ENCODE results near the gene OASL.
"Not testable (repeated sequence)": the region's sequence is repeated elsewhere in the genome, so short reads cannot be mapped to it uniquely, and the experiment has no call there.

The OASL gene

DNA sequence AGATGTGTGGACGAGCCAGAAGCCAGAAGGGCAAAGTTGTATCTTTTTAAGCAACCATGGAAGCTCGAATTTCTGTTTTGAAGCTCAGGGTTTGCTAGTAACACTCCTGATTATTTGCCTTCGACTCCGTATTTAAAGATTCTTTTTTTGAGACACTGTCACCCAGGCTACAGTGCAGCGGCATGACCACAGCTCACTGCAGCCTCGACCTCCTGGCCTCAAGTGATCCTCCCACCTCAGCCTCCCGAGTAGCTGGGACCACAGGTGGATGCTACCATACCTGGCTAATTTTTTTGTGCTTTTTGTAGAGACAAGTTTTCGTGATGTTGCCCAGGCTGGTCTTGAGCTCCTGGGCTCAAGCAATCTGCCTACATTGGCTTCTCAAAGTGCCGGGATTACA lies 18.7 kb upstream of the OASL start:
- DNase-seq, result no peak

DNA sequence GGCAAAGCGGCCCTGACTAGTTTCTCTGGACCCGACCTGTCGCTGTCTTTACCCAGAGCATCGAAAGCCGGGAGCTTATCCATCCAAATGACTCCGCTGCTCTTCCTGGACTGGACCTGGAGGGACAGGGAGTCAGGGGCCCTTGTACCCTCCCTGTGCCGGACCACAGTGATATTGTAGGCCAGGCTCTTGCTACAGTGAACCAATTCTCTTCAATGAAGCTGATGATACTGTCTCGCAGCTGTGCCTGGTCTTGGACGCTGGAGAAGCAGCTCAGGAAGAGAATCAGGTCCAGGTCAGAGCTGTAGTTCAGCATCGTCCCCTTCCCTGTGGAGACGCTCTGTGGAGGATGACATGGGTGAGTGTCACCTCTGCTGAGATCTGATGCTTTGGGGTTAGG lies 14.7 kb upstream of the OASL start:
- no peak for DNase-seq

GRCh38 chr12:121050725-121051124 lies 11.7 kb upstream of the OASL start:
- DNase-seq, result no peak

GRCh38 chr12:121048442-121048841 lies 9.4 kb upstream of the OASL start:
- DNase-seq, result no peak

- DNase-seq, result not testable (repeated sequence)
These were observed 8.4 kb upstream of the OASL start for GRCh38 chr12:121047400-121047799.

DNA sequence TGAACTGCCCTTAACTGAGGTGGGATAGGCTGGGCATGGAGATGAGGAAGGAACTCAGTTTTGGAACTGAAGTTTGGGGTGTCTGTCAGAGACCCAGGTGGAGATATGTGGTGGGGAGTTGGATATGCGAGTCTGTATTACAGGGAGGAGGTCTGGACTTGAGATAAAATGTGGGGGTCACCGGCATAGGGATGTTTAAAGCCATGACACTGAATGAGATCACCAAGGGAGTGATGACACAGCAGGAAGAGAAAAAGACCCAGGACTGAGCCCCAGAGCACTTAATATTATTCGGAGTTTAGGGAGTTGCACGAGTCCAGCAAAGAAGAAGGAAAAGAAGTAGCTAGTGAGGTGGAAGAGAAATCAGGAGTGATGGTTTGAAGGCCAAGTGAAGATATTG lies 4.0 kb upstream of the OASL start:
- no peak for DNase-seq

GRCh38 chr12:121036810-121037326 lies 2.2 kb downstream of the OASL start:
- no peak for DNase-seq

GRCh38 chr12:121034616-121035305 lies 4.3 kb downstream of the OASL start:
- DNase-seq, result no peak

GRCh38 chr12:121033625-121034349 lies 5.3 kb downstream of the OASL start:
- DNase-seq, result peak; percentile 34

GRCh38 chr12:121030576-121031212 lies 8.4 kb downstream of the OASL start:
- no peak for DNase-seq

GRCh38 chr12:121026274-121027045 lies 12.6 kb downstream of the OASL start:
- DNase-seq, result no peak

DNA sequence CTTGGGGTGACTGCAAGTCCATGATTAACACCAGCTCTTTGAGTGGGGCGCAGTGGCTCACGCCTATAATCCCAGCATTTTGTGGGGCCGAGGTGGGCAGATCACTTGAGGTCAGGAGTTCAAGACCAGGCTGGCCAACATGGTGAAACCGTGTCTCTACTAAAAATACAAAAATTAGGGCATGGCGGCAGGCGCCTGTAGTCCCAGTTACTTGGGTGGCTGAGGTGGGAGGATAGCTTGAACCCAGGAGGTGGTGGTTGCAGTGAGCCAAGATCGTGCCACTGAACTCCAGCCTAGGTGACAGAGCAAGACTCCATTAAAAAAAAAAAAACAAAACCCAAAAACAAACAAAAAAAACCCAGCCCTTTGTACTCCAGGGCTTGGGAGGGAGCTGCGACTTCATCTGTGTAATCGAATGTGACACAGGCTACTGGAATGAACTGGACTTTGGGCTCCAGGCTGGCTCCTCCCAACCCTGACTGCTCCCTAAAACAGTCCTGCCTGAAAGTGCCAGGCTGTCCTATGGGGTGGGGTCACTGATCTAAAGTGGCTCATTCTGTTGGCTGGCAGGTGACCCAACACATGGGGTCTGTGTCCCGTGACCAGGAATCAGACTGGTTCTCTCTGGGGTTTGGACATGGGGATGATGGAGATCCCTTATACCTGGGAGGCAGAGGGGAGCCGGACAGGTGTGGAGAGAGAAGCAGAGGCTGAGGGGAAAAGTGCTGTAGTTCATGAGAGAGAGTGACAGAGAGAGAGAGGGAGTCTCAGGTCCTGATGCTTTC lies 13.4 kb downstream of the OASL start:
- DNase-seq, result no peak

DNA sequence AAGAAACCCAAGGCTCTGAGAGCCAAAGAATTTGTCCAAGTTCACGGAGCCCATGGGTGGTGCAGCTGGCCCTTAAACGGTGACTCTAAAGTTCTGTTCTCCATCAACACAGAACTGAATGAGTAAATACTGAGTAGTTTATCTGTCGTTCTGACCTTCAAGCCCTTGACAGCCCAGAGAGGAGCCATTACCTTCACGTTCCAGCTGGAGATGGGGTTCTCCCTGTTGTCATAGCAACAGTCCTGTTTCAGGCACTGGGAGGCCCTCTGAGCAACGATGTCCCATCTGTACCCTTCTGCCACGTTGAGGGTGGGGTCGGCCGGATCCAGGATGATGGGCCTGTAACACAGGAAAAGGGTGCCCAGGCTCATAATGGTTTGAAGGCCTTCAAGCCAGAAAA lies 15.2 kb downstream of the OASL start:
- DNase-seq, result no peak

DNA sequence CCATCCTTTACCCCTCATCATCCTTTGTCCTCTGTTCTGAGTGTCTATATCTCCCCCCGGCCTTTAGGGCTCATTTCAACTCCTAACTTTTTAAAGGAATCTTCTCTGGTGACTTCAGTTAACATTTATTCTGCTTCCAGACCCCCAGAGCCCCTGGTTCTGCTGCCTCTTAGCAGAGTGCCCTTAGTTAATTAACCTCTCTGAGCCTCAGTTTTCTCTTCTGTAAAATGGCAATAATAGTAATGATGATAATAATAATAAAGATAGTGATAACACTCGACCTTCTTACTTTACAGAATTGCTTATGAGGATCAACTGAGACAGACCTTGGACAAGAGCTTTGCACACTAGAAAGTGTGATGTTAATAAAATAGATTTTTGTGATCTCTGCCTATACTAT lies 16.3 kb downstream of the OASL start:
- DNase-seq, result no peak

GRCh38 chr12:121021754-121022153 lies 17.3 kb downstream of the OASL start:
- DNase-seq, result no peak

- no peak for DNase-seq
These were observed 20.0 kb downstream of the OASL start for GRCh38 chr12:121018860-121019617.

DNA sequence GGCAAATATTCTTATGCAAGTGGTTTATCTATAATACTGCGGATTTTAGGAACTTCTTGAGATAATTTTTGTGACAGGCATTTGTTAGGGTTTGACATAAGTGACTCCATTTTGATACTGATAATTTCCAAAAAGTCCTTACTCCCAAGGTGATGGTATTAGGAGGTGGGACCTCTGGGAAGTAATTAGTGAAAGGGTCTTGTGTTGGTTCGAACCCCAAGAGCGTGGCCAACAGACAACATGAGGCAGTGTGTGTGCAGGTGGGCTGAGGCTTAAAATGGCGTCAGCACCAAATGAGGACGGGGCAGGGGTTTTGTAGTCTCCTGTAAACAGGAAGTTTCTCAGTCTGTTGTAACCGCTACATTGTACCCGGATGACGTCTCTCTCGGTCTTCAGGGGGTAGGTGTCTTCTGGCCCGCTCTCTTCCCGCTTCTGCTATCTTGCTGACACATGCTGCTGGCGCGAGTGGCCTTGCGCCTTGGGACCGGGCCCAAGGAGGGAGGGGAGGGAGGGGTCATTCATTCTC lies 21.0 kb downstream of the OASL start:
- DNase-seq, result no peak

- DNase-seq, result peak; percentile 91
These were observed 22.9 kb downstream of the OASL start, which contains the start of gene C12orf43 for GRCh38 chr12:121015825-121016766. C12orf43 (minus strand) TSS chr12:121016487; CDS start chr12:121016474, 13 bp downstream.

- no peak for DNase-seq
These were observed 25.3 kb downstream of the OASL start for GRCh38 chr12:121013715-121014114.

DNA sequence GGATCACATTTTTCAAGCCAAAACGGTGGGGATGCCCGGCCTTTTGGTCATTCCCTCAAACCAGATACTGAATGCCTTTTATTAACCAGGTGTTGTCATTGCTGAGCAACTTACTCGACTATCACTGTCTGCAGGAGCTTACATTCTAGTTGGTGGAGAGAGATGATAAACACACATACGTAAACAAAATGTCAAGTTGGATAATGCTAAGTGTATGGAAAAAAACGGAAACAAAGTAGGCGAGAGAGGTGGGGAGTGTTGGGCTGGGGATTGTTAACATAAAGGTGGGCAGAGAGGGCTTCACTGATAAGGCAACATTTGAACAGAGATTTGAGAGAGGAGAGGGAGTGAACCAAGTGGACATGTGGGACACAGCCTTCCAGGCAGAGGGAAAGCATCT lies 27.2 kb downstream of the OASL start:
- no peak for DNase-seq
